Measurements from ENCODE around the gene HRH4.

- TF ChIP-seq CTCF (conservative IDR thresholded peaks at IDR 0.05; ENCODE audit: low read length) = no peak
- TF ChIP-seq EZH2phosphoT487 (IDR thresholded peaks at IDR 0.05; ENCODE audit: borderline replicate concordance, low read depth, low read length) = no peak
Measured at GRCh38 chr18:24515721-24516120, 55.3 kb downstream of the HRH4 start.

Measured in OCI-LY7 (cell line).